GM23338 (cell line): Measurements from ENCODE around the gene COBL. TPM values are rescaled to one million over a fixed set of nuclear protein-coding genes. Genes with fewer than 3 reads are reported as not detected.

Experiments
- ATAC-seq: fragments of 200-7000 bp; cut with Tn5 transposase; 3 replicates; pipeline ENCODE4 v1.9.1; 2020
- DNase-seq: peaks from one replicate; pipeline ENCODE4 v3.0.0-alpha.2; 2015; ENCODE audit warnings: low spot score
- H2AFZ ChIP-seq: fragments of 200-600 bp; sonication (generic); 2 replicates; pipeline ENCODE4 v1.8.0; 2016; ENCODE audit warnings: antibody characterized with exemption, mild to moderate bottlenecking, moderate library complexity
- H3F3A ChIP-seq: fragments of 200-600 bp; sonication (generic); replicated peaks from 2 replicates; pipeline ENCODE4 v1.8.0; 2017; ENCODE audit warnings: antibody characterized with exemption, mixed run types, low read depth
- H3K27ac ChIP-seq: fragments of 200-600 bp; sonication (generic); 2 replicates; pipeline ENCODE4 v1.6.1; 2016; ENCODE audit warnings: low read depth
- H3K27me3 ChIP-seq: fragments of 200-600 bp; sonication (generic); 2 replicates; pipeline ENCODE4 v1.8.0; 2016; ENCODE audit warnings: mild to moderate bottlenecking, mixed run types, moderate library complexity; ENCODE audit not compliant: insufficient read depth
- H3K36me3 ChIP-seq: fragments of 200-600 bp; sonication (generic); 2 replicates; pipeline ENCODE4 v1.8.0; 2016; ENCODE audit warnings: mild to moderate bottlenecking; ENCODE audit not compliant: insufficient read depth
- H3K4me1 ChIP-seq: fragments of 200-600 bp; sonication (generic); 2 replicates; pipeline ENCODE4 v1.8.0; 2016; ENCODE audit warnings: mild to moderate bottlenecking, moderate library complexity; ENCODE audit not compliant: insufficient read depth
- H3K4me2 ChIP-seq: fragments of 200-600 bp; sonication (generic); 2 replicates; pipeline ENCODE4 v1.7.1; 2017; ENCODE audit warnings: mixed run types
- H3K4me3 ChIP-seq: fragments of 200-600 bp; sonication (generic); 2 replicates; pipeline ENCODE4 v1.6.1; 2016; ENCODE audit warnings: mixed run types
- H3K79me2 ChIP-seq: fragments of 200-600 bp; sonication (generic); replicated peaks from 2 replicates; pipeline ENCODE4 v1.8.0; 2017; ENCODE audit warnings: mild to moderate bottlenecking; ENCODE audit not compliant: insufficient read depth
- H3K9me2 ChIP-seq: fragments of 200-600 bp; sonication (generic); 2 replicates; pipeline ENCODE4 v1.8.0; 2017; ENCODE audit not compliant: insufficient read depth
- H4K20me1 ChIP-seq: fragments of 200-600 bp; sonication (generic); replicated peaks from 2 replicates; pipeline ENCODE4 v1.8.0; 2017; ENCODE audit warnings: mild to moderate bottlenecking; ENCODE audit not compliant: insufficient read depth
- H3K27ac Mint-ChIP-seq: 2 replicates; pipeline ENCODE4 v1.8.0; 2020; ENCODE audit warnings: inconsistent platforms, mild to moderate bottlenecking, moderate library complexity, mixed read lengths
- H3K27me3 Mint-ChIP-seq: 3 replicates; pipeline ENCODE4 v1.8.0; 2022; ENCODE audit warnings: low read depth, mild to moderate bottlenecking, moderate library complexity, mixed read lengths, inconsistent platforms; ENCODE audit not compliant: insufficient read depth, poor library complexity
- H3K36me3 Mint-ChIP-seq: 3 replicates; pipeline ENCODE4 v1.8.0; 2021; ENCODE audit warnings: low read depth, mild to moderate bottlenecking, inconsistent platforms, moderate library complexity, mixed read lengths
- H3K4me1 Mint-ChIP-seq: 3 replicates; pipeline ENCODE4 v1.8.0; 2020; ENCODE audit warnings: mild to moderate bottlenecking, inconsistent platforms, mixed read lengths
- H3K4me3 Mint-ChIP-seq: 3 replicates; pipeline ENCODE4 v1.8.0; 2021; ENCODE audit warnings: moderate library complexity, mild to moderate bottlenecking, inconsistent platforms, mixed read lengths
- H3K9me3 Mint-ChIP-seq: 3 replicates; pipeline ENCODE4 v1.8.0; 2020; ENCODE audit warnings: moderate library complexity, mild to moderate bottlenecking, inconsistent platforms, mixed read lengths
- CREB1 ChIP-seq: fragments of 250-450 bp; sonication (Bioruptor Pico); IDR thresholded peaks from 2 replicates; pipeline ENCODE4 v1.5.0; 2020; ENCODE audit warnings: low read depth, mild to moderate bottlenecking, moderate library complexity
- EZH2 ChIP-seq: fragments of 200-600 bp; sonication (generic); IDR thresholded peaks from one replicate; pipeline ENCODE4 v1.8.0; 2017; ENCODE audit warnings: antibody characterized with exemption, mild to moderate bottlenecking, low read depth; ENCODE audit not compliant: unreplicated experiment
- EZH2phosphoT487 ChIP-seq: fragments of 200-600 bp; sonication (generic); IDR thresholded peaks from one replicate; pipeline ENCODE4 v1.8.1; 2018; ENCODE audit warnings: antibody characterized with exemption; ENCODE audit not compliant: unreplicated experiment
- JUNB ChIP-seq: IDR thresholded peaks from one replicate; pipeline ENCODE4 v1.6.1; 2016; ENCODE audit warnings: antibody characterized with exemption; ENCODE audit not compliant: unreplicated experiment
- NANOG ChIP-seq: IDR thresholded peaks from 2 replicates; pipeline ENCODE4 v1.6.1; 2016; ENCODE audit warnings: antibody characterized with exemption, borderline replicate concordance
- POLR2AphosphoS5 ChIP-seq: IDR thresholded peaks from 2 replicates; pipeline ENCODE4 v1.6.1; 2016; ENCODE audit warnings: antibody characterized with exemption, low read depth
- STAT1 ChIP-seq: IDR thresholded peaks from one replicate; pipeline ENCODE4 v1.6.1; 2016; ENCODE audit warnings: antibody characterized with exemption; ENCODE audit not compliant: unreplicated experiment
- ZNF114 ChIP-seq: fragments of 250-450 bp; sonication (Bioruptor Pico); IDR thresholded peaks from 2 replicates; pipeline ENCODE4 v1.5.0; 2020; ENCODE audit warnings: mild to moderate bottlenecking, moderate library complexity
- polyA plus RNA-seq: library from polyadenylated mRNA; unstranded; fragments of >200 nt; fragmentation: Nextera tagmentation; extraction: Ambion mirVana; gene quantifications from 2 replicates; pipeline ENCODE4 v1.2.1, GENCODE V29; 2016
- total RNA-seq: library from RNA; depleted of rRNA; stranded (reverse); fragments of >200 nt; shearing (Covaris generic); gene quantifications from 2 replicates; pipeline ENCODE4 v1.2.3, GENCODE V29; 2014
- TF ChIP-seq, protein P1 (sequence below), 2 experiments: fragments of 200-600 bp in 1 of 2; sonication (generic) in 1 of 2; conservative IDR thresholded peaks; 2 replicates each; pipeline versions ENCODE4 v1.5.1 to v1.6.1; 2016 to 2017; ENCODE audit warnings: antibody characterized with exemption in 2 of 2, low read depth in 2 of 2, mild to moderate bottlenecking in 2 of 2, moderate library complexity in 1 of 2
- TF ChIP-seq, protein P2 (sequence below): IDR thresholded peaks from one replicate; pipeline ENCODE4 v1.6.1; 2018; ENCODE audit warnings: antibody characterized with exemption; ENCODE audit not compliant: unreplicated experiment
- TF ChIP-seq, protein P3 (sequence below): IDR thresholded peaks from 2 replicates; pipeline ENCODE4 v1.6.1; 2016; ENCODE audit warnings: antibody characterized with exemption

The COBL gene
- total and polyA plus RNA-seq, 2 experiments from 2014 or later, result 18.3 to 51.9 TPM

DNA sequence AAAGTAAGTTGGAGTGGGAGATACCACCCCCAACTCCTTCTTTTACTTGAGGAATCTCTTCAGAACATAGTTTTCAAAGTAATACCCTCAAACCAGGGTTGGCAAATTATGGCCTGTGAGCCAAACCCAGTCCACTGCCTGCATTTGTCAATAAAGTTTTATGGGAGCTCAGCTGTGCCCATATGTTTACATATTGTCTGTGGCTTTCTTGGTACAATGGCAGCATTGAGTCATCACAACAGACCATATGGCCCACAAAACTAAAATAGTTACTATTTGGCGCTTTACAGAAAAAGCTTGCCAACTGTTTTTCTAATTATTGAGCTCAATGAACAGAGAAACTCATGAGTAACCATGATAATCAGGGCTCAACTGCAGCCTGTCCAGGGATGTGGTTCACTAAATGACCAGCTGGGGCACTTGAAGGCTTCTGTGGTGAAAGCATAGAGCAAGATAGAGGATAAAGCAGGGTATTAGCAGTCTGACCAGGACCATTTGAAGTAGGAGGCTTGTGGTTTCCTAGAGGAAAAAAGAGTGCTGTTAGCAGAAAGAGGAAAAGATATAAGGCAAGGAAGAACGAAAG, 337.9 kb downstream of the COBL start:
- Histone ChIP-seq H3K79me2 (no peaks in the 10 kb centered on the region), H3K9me2 (peaks cover 4% of the 10 kb centered on the region; the same call in 1 of the 2 replicates), H3K4me3 (no peak overlapping the region), H2AFZ (no peak overlapping the region), H4K20me1 (no peaks in the 10 kb centered on the region), H3K27me3 (no peaks in the 10 kb centered on the region), H3K4me2 (no peak overlapping the region), H3K4me1 (peaks cover 12% of the 10 kb centered on the region), H3F3A (0 out of 2 replicates have a peak, but pooled peaks cover 5% of the 10 kb centered on the region), H3K27ac (no peak overlapping the region), H3K36me3 (0 out of 2 replicates have a peak, but pooled peaks cover 3% of the 10 kb centered on the region)
- TF ChIP-seq ZNF114, result no peak
- TF ChIP-seq, protein P1, sequence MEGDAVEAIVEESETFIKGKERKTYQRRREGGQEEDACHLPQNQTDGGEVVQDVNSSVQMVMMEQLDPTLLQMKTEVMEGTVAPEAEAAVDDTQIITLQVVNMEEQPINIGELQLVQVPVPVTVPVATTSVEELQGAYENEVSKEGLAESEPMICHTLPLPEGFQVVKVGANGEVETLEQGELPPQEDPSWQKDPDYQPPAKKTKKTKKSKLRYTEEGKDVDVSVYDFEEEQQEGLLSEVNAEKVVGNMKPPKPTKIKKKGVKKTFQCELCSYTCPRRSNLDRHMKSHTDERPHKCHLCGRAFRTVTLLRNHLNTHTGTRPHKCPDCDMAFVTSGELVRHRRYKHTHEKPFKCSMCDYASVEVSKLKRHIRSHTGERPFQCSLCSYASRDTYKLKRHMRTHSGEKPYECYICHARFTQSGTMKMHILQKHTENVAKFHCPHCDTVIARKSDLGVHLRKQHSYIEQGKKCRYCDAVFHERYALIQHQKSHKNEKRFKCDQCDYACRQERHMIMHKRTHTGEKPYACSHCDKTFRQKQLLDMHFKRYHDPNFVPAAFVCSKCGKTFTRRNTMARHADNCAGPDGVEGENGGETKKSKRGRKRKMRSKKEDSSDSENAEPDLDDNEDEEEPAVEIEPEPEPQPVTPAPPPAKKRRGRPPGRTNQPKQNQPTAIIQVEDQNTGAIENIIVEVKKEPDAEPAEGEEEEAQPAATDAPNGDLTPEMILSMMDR (conservative IDR thresholded peaks at IDR 0.05; ENCODE audit: low read depth in 2 of 2), result peak; percentile 24 to 39; a peak in 3 of 4 replicates
- peaks cover 5% of the 10 kb centered on the region; the same call in 1 of the 3 replicates for H3K9me3 Mint-ChIP-seq
- H3K4me1 Mint-ChIP-seq, result peaks cover 19% of the 10 kb centered on the region
- no peak overlapping the region for H3K4me3 Mint-ChIP-seq
- H3K27ac Mint-ChIP-seq, result no peak overlapping the region
- peaks cover 6% of the 10 kb centered on the region; the same call in 1 of the 3 replicates for H3K36me3 Mint-ChIP-seq
- DNase-seq (peak; percentile 72), ATAC-seq (peak; percentile 74)
- H3K27me3 Mint-ChIP-seq, result peaks cover 6% of the 10 kb centered on the region

DNA sequence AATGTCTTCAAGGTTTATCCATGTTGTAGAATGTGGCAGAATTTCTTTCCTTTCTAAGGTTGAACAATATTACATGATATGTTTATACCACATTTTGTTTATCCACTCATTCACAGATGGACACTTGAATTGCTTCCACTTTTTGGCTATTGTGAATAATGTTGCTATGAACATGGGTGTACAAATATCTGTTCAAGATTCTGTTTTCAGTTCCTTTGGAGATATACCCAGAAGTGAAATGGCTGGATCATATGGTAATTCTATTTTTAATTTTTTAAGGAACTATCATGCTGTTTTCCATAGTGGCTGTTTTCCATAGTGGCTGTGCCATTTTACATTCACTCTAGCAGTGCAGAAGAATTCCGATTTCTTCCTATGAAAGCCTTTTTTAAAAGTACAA, 339.2 kb downstream of the COBL start:
- Histone ChIP-seq H3K36me3 (0 out of 2 replicates have a peak, but pooled peaks cover 3% of the 10 kb centered on the region), H3K4me3 (no peak overlapping the region), H3K27ac (no peak overlapping the region), H3F3A (0 out of 2 replicates have a peak, but pooled peaks cover 4% of the 10 kb centered on the region), H3K4me1 (no peaks in the 10 kb centered on the region), H4K20me1 (no peaks in the 10 kb centered on the region), H3K27me3 (no peaks in the 10 kb centered on the region), H3K79me2 (no peaks in the 10 kb centered on the region), H3K9me2 (peaks cover 4% of the 10 kb centered on the region; the same call in 1 of the 2 replicates), H2AFZ (no peak overlapping the region), H3K4me2 (no peak overlapping the region)
- Mint-ChIP-seq H3K4me3 (no peak overlapping the region), H3K27ac (no peak overlapping the region), H3K36me3 (peaks cover 6% of the 10 kb centered on the region; the same call in 1 of the 3 replicates), H3K27me3 (no peaks in the 10 kb centered on the region), H3K4me1 (peaks cover 9% of the 10 kb centered on the region; the same call in 2 of the 3 replicates), H3K9me3 (peaks cover 5% of the 10 kb centered on the region; the same call in 1 of the 3 replicates)
- DNase-seq (no peak), ATAC-seq (no peak)
- TF ChIP-seq EZH2phosphoT487 (no peak), EZH2 (no peak), POLR2AphosphoS5 (no peak), CREB1 (CRISPR knock-in tag) (no peak), STAT1 (no peak), JUNB (no peak), NANOG (no peak), ZNF114 (no peak)
- TF ChIP-seq, protein P1 (conservative IDR thresholded peaks at IDR 0.05; ENCODE audit: low read depth in 2 of 2), result no peak
- TF ChIP-seq, protein P2, sequence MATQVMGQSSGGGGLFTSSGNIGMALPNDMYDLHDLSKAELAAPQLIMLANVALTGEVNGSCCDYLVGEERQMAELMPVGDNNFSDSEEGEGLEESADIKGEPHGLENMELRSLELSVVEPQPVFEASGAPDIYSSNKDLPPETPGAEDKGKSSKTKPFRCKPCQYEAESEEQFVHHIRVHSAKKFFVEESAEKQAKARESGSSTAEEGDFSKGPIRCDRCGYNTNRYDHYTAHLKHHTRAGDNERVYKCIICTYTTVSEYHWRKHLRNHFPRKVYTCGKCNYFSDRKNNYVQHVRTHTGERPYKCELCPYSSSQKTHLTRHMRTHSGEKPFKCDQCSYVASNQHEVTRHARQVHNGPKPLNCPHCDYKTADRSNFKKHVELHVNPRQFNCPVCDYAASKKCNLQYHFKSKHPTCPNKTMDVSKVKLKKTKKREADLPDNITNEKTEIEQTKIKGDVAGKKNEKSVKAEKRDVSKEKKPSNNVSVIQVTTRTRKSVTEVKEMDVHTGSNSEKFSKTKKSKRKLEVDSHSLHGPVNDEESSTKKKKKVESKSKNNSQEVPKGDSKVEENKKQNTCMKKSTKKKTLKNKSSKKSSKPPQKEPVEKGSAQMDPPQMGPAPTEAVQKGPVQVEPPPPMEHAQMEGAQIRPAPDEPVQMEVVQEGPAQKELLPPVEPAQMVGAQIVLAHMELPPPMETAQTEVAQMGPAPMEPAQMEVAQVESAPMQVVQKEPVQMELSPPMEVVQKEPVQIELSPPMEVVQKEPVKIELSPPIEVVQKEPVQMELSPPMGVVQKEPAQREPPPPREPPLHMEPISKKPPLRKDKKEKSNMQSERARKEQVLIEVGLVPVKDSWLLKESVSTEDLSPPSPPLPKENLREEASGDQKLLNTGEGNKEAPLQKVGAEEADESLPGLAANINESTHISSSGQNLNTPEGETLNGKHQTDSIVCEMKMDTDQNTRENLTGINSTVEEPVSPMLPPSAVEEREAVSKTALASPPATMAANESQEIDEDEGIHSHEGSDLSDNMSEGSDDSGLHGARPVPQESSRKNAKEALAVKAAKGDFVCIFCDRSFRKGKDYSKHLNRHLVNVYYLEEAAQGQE, result no peak
- TF ChIP-seq, protein P3, sequence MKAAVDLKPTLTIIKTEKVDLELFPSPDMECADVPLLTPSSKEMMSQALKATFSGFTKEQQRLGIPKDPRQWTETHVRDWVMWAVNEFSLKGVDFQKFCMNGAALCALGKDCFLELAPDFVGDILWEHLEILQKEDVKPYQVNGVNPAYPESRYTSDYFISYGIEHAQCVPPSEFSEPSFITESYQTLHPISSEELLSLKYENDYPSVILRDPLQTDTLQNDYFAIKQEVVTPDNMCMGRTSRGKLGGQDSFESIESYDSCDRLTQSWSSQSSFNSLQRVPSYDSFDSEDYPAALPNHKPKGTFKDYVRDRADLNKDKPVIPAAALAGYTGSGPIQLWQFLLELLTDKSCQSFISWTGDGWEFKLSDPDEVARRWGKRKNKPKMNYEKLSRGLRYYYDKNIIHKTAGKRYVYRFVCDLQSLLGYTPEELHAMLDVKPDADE, result no peak
